ENCODE results near the gene SCTR. TPM values are rescaled to one million over a fixed set of nuclear protein-coding genes. Genes with fewer than 3 reads are reported as not detected.
A peak's percentile ranks its signal among the peaks of the same experiment; 100 is the strongest.

The SCTR gene
- total RNA-seq, 1 donor from 2014 or later: 1.9 TPM

DNA sequence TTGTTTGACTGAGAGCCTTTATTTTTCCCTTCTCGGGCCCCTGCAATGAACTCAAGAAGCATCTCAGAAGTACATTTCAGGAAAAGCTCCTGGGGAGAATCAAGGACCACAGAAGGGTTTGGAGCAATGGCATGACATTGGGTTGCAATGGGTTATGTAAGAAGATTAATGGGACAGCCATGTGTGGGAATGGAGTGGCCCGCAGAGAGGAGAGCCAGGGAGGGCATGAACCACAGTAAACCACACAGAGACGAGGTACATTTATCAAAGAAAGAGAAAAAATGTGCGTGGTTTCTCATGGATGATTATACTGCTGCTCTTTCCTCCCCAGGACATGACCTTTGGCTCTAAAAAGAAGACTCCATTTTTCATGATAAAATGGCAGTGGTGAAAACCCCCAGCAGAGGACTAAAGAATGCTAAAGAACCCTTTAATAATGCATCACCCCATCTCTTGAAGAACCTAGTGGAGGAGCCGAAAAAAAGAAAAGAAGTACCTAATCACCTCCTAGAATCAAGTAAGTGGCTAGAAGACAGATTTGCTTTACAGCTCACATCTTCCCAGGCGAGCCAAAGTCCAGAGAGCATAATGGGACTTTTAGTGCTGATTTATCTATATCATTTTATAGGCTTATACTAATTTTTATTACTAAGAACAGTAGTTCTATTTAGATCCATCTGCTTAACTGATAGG lies 21.6 kb upstream of the SCTR start:
- Mint-ChIP-seq H3K27me3 (peaks cover 7% of the 10 kb centered on the region), H3K27ac (peak overlapping the region; percentile 15), H3K4me3 (peak overlapping the region; percentile 46), H3K9me3 (no peaks in the 10 kb centered on the region), H3K36me3 (peaks cover 3% of the 10 kb centered on the region), H3K4me1 (ENCODE audit: unreplicated experiment) (peaks cover 25% of the 10 kb centered on the region)
- no peak for DNase-seq (ENCODE audit: extremely low spot score, unreplicated experiment)
- TF ChIP-seq CTCF (conservative IDR thresholded peaks at IDR 0.05): no peak

DNA sequence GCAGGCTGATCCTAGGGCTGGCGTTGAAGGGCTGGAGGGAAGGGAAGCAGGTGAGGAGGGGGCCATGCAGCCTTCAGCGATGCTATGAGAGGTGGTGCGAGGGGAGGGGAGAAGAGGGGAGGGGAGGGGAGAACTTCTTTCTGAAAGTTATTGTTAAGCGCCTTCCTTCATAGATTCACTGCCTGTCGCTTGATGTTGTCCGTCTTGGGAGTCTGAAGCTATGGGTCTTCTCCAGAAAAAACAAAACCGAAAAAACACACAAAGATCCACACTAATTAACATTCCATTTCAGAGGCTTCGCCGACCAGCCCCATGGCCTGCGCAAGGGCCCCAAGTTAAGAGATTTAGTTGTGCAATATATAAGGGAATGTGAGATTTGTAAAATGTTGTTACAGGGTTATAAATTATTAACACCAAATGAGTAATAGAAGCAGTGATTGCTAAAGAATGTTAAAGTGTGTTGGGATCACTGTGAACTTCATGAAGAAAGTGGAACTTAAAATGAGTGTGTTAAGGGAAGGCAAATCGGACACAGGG lies 20.7 kb upstream of the SCTR start:
- H3K27me3 Mint-ChIP-seq: peaks cover 12% of the 10 kb centered on the region
- H3K4me3 Mint-ChIP-seq: peak overlapping the region; percentile 90
- peak overlapping the region; percentile 45 for H3K27ac Mint-ChIP-seq
- H3K9me3 Mint-ChIP-seq: no peaks in the 10 kb centered on the region
- no peak for DNase-seq (ENCODE audit: extremely low spot score, unreplicated experiment)
- peaks cover 3% of the 10 kb centered on the region for H3K36me3 Mint-ChIP-seq
- H3K4me1 Mint-ChIP-seq (ENCODE audit: unreplicated experiment): peaks cover 25% of the 10 kb centered on the region
- no peak for TF ChIP-seq CTCF (conservative IDR thresholded peaks at IDR 0.05)

GRCh38 chr2:119544075-119544938 lies 20.0 kb upstream of the SCTR start, which contains the start of gene CFAP221:
Gene CFAP221 (plus strand): TSS chr2:119544449. CDS start chr2:119546132, 1,683 bp downstream.
- H3K36me3 Mint-ChIP-seq: peaks cover 3% of the 10 kb centered on the region
- H3K27ac Mint-ChIP-seq: peak within 1 kb of the TSS; percentile 85
- TF ChIP-seq CTCF (conservative IDR thresholded peaks at IDR 0.05): no peak
- peaks cover 12% of the 10 kb centered on the region for H3K27me3 Mint-ChIP-seq
- H3K4me3 Mint-ChIP-seq: peak within 1 kb of the TSS; percentile 92
- H3K9me3 Mint-ChIP-seq: no peaks in the 10 kb centered on the region
- peak; percentile 82 for DNase-seq (ENCODE audit: extremely low spot score, unreplicated experiment)
- peaks cover 25% of the 10 kb centered on the region for H3K4me1 Mint-ChIP-seq (ENCODE audit: unreplicated experiment)

- Mint-ChIP-seq H3K4me1 (ENCODE audit: unreplicated experiment) (peaks cover 15% of the 10 kb centered on the region), H3K36me3 (no peaks in the 10 kb centered on the region), H3K9me3 (no peaks in the 10 kb centered on the region), H3K27me3 (peaks cover 12% of the 10 kb centered on the region), H3K4me3 (no peak overlapping the region), H3K27ac (no peak overlapping the region)
- no peak for TF ChIP-seq CTCF (conservative IDR thresholded peaks at IDR 0.05)
- no peak for DNase-seq (ENCODE audit: extremely low spot score, unreplicated experiment)
Observed at GRCh38 chr2:119541476-119541875, 17.2 kb upstream of the SCTR start.

GRCh38 chr2:119537792-119538191 lies 13.5 kb upstream of the SCTR start:
- Mint-ChIP-seq H3K27me3 (peaks cover 4% of the 10 kb centered on the region), H3K4me3 (no peak overlapping the region), H3K4me1 (ENCODE audit: unreplicated experiment) (peaks cover 5% of the 10 kb centered on the region), H3K27ac (no peak overlapping the region), H3K9me3 (peaks cover 10% of the 10 kb centered on the region), H3K36me3 (no peaks in the 10 kb centered on the region)
- no peak for DNase-seq (ENCODE audit: extremely low spot score, unreplicated experiment)
- no peak for TF ChIP-seq CTCF (conservative IDR thresholded peaks at IDR 0.05)
